GM12864 (cell line): ENCODE data around the gene SCLT1.
"Not testable (repeated sequence)": the region's sequence is repeated elsewhere in the genome, so short reads cannot be mapped to it uniquely, and the experiment has no call there.

Experiments
- DNase-seq: peaks from one replicate; pipeline ENCODE4 v3.0.0-alpha.2; 2011; ENCODE audit warnings: low read depth
- H3K4me3 ChIP-seq: 2 replicates; pipeline ENCODE4 v1.5.1; 2011; ENCODE audit warnings: mild to moderate bottlenecking, low read depth, low read length, control low read depth
- CTCF ChIP-seq: IDR thresholded peaks from 2 replicates; pipeline ENCODE4 v1.5.1; 2011; ENCODE audit warnings: low read depth, mild to moderate bottlenecking, moderate library complexity, low read length, control low read depth, inconsistent platforms; ENCODE audit errors: missing control alignments

The SCLT1 gene

GRCh38 chr4:129077326-129077725, 16.0 kb downstream of the SCLT1 start:
- no peak overlapping the region for H3K4me3 ChIP-seq
- TF ChIP-seq CTCF = no peak
- no peak for DNase-seq

DNA sequence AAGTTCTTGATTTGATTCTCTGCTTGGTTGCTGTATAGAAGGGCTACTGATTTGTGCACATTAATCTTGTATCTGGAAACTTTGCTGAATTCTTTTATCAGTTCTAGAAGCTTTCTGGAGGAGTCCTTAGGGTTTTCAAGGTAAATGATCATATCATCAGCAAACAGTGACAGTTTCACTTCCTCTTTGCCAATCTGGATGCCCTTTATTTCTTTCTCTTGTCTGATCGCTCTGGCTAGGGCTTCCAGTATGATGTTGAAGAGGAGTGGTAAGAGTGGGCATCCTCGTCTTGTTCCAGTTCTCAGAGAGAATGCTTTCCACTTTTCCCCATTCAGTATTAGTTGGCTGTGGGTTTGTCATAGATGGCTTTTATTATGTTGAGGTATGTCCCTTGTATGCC, 23.8 kb downstream of the SCLT1 start:
- not testable (repeated sequence) for DNase-seq, H3K4me3 ChIP-seq

- no peak for DNase-seq
- no peak for TF ChIP-seq CTCF
- no peak overlapping the region for H3K4me3 ChIP-seq
Measured at GRCh38 chr4:129064717-129065116, 28.6 kb downstream of the SCLT1 start.

DNA sequence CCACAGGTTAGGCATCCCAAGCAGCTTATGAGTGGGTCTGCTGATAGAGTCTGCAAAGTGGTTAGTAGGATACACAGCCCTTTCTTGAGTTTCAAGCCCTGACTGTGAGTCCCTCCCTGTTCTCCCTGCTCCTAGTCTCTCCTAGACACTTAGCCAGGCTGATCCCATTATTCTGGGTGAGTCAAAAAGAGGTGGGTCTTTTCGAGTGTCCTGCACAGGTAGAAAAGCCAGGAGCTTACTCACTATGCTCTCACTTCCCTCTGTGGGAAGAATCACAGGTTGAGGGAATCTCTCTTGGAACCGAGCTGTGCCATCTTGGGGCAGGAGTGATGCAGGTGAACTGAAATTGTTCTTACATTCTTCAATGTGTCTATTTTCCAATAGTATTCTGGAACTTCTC, 29.7 kb downstream of the SCLT1 start:
- DNase-seq = no peak
- H3K4me3 ChIP-seq = no peak overlapping the region
- TF ChIP-seq CTCF = no peak

DNA sequence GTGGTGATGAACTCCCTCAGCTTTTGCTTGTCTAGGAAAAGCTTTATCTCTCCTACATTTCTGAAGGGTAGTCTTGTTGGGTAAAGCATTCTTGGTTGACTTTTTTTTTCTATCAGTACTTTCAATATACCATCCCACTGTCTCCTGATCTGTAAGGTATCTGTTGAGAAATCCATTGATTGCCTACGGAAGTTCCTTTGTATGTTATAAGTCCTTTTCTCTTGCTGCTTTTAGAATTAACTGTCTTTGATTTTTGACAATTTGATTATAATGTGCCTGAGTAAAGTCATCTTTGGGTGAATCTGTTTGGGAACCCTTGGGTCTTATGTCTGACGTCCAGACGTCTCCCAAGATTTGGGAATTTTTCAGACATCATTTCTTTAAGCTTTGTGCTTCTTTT, 30.8 kb downstream of the SCLT1 start:
- DNase-seq = no peak
- no peak for TF ChIP-seq CTCF
- H3K4me3 ChIP-seq = no peak overlapping the region

GRCh38 chr4:129059028-129059427, 34.3 kb downstream of the SCLT1 start:
- no peak for DNase-seq
- H3K4me3 ChIP-seq = no peak overlapping the region
- no peak for TF ChIP-seq CTCF

DNA sequence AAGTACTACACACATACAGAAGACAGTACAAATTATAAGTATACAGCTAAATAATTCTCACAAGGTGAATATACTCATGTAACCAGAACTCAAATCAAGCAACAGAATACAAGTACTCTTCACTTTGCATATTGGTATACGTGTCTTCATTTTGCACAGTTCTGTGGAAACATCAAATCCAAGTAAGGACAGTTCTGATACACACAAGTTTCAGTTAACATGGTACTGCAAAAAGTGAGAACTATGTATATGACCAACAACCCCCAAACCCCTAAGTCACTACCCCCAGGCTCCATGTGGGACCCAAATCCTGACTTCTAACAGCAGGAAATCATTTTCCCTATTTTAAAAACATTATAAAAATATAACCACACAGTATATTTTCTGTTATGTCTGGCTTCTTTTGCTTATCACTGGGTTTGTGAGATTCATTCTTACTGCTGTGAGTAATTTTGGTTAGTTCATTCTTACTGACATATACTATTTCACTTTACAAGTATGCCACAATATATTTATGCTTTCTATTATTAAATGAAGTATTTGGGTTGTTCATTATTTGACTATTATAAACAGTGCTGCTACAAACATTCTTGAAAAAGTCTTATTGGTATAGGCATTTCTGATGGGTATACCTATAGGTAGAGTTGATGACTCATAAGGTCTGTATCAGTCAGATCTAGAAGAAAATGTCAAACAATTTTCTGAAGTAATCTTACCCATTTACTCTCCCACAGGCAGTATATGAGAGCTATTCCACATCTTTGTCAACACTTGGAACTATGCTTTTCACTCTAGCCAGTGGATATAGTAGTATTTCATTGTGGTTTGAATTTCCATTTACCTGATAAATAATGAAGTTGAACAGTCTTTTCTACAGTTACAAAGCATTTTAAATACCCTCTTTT, 47.0 kb downstream of the SCLT1 start:
- no peak for TF ChIP-seq CTCF
- DNase-seq = no peak
- no peak overlapping the region for H3K4me3 ChIP-seq
